OCI-LY3 (cell line): ENCODE data around the gene SULT1A3.
"Not testable (repeated sequence)": the region's sequence is repeated elsewhere in the genome, so short reads cannot be mapped to it uniquely, and the experiment has no call there.

Experiments
- CTCF ChIP-seq: fragments of 200-600, 300-600 bp; sonication (generic); IDR thresholded peaks from 2 replicates; pipeline ENCODE4 v1.5.1; 2014; ENCODE audit warnings: antibody characterized with exemption, low read length, low read depth
- EZH2phosphoT487 ChIP-seq: fragments of 200-600 bp; shearing (Covaris generic); IDR thresholded peaks from 2 replicates; pipeline ENCODE4 v1.6.1; 2018; ENCODE audit warnings: antibody characterized with exemption, mixed run types, low read depth

DNA sequence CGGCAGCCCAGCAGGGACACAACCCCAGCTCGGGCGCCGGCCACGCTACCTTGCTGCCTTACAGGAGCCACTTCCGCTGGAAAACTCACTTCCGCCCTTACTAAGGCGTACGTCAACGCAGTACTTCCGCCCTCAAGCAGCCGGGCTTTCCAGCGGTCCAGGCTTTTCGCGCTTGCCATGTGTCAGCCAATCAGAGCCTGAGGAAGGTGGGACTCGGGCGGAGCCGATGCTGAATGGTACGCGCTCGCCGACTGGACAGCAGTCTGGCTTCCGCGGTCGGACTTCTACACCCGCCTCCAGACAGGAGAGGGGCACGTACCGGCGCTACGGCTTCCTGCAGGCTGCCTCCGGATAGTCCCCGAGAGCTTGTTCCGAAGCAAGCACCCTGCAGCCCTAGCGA is 5.4 kb upstream of the SULT1A3 start, which contains the start of the genes BOLA2B and SLX1A:
- TF ChIP-seq CTCF, EZH2phosphoT487: not testable (repeated sequence)
